C4-2B (cell line): Measurements from ENCODE around the gene RNLS.

Experiments used
- CTCF ChIP-seq: fragments of 450-650 bp; conservative IDR thresholded peaks from 2 replicates; pipeline ENCODE4 v1.5.1; 2017; ENCODE audit warnings: mild to moderate bottlenecking
- ZFX ChIP-seq: fragments of 450-650 bp; IDR thresholded peaks from 2 replicates; pipeline ENCODE4 v1.6.1; 2017

- TF ChIP-seq CTCF (no peak), ZFX (no peak)
These were observed 132.9 kb downstream of the RNLS start for GRCh38 chr10:88450201-88450600.
